Endothelial cell (in vitro differentiated cells): ENCODE results near the gene STARD7. TPM values are rescaled to one million over a fixed set of nuclear protein-coding genes. Genes with fewer than 3 reads are reported as not detected.

ENCODE experiments used
- DNase-seq: peaks from one replicate; pipeline ENCODE4 v3.0.0; 2021; ENCODE audit warnings: low spot score
- H3K27ac Mint-ChIP-seq: one replicate; pipeline ENCODE4 v1.8.0; 2021; ENCODE audit warnings: mixed read lengths, inconsistent platforms; ENCODE audit not compliant: unreplicated experiment
- H3K27me3 Mint-ChIP-seq: one replicate; pipeline ENCODE4 v1.8.0; 2021; ENCODE audit warnings: mild to moderate bottlenecking, moderate library complexity, mixed read lengths, inconsistent platforms; ENCODE audit not compliant: unreplicated experiment
- H3K36me3 Mint-ChIP-seq: one replicate; pipeline ENCODE4 v1.8.0; 2021; ENCODE audit warnings: mild to moderate bottlenecking, low read depth, mixed read lengths, inconsistent platforms; ENCODE audit not compliant: unreplicated experiment
- H3K4me1 Mint-ChIP-seq: one replicate; pipeline ENCODE4 v1.8.0; 2021; ENCODE audit warnings: mild to moderate bottlenecking, mixed read lengths, inconsistent platforms; ENCODE audit not compliant: unreplicated experiment
- H3K4me3 Mint-ChIP-seq: one replicate; pipeline ENCODE4 v1.8.0; 2021; ENCODE audit warnings: mild to moderate bottlenecking, mixed read lengths, inconsistent platforms; ENCODE audit not compliant: unreplicated experiment
- H3K9me3 Mint-ChIP-seq: one replicate; pipeline ENCODE4 v1.8.0; 2021; ENCODE audit warnings: mixed read lengths, inconsistent platforms; ENCODE audit not compliant: unreplicated experiment
- total RNA-seq: library from RNA; stranded (reverse); fragmentation: NEBNext Ultra II Directional; extraction: Animal tissue kit (Norgen Biotek cat#: 25700); gene quantifications from one replicate; pipeline ENCODE4 v1.2.1, GENCODE V29; 2021; ENCODE audit not compliant: unreplicated experiment
- TF ChIP-seq, protein P1 (sequence below): fragments of 200-600 bp; sonication (generic); IDR thresholded peaks from one replicate; pipeline ENCODE4 v1.5.0; 2021; ENCODE audit warnings: antibody characterized with exemption; ENCODE audit not compliant: unreplicated experiment

The STARD7 gene
- total RNA-seq, 1 donor from 2014 or later, result 83.4 TPM

DNA sequence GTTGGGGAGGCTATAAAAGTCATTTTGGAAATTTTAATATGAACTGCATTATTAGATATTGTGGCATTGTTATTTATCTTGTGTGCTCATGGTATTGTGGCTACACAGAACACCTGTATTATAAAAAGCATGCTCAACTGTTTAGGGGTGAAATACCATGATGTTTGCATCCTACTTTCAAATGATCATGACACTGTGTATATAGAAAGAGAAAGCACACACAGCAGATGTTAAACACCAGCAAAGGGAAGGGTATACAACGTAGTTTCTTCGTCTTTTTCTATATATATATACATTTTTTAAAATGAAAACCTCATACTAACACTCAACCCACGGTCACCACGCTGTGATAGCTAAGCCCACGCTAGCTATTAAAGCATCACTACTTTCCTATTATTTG is 27.1 kb downstream of the STARD7 start:
- H3K4me3 Mint-ChIP-seq, result no peak overlapping the region
- H3K4me1 Mint-ChIP-seq, result no peaks in the 10 kb centered on the region
- H3K9me3 Mint-ChIP-seq, result no peaks in the 10 kb centered on the region
- H3K27ac Mint-ChIP-seq, result no peak overlapping the region
- no peaks in the 10 kb centered on the region for H3K27me3 Mint-ChIP-seq
- H3K36me3 Mint-ChIP-seq, result peaks cover 13% of the 10 kb centered on the region
- DNase-seq, result no peak
- TF ChIP-seq, protein P1, sequence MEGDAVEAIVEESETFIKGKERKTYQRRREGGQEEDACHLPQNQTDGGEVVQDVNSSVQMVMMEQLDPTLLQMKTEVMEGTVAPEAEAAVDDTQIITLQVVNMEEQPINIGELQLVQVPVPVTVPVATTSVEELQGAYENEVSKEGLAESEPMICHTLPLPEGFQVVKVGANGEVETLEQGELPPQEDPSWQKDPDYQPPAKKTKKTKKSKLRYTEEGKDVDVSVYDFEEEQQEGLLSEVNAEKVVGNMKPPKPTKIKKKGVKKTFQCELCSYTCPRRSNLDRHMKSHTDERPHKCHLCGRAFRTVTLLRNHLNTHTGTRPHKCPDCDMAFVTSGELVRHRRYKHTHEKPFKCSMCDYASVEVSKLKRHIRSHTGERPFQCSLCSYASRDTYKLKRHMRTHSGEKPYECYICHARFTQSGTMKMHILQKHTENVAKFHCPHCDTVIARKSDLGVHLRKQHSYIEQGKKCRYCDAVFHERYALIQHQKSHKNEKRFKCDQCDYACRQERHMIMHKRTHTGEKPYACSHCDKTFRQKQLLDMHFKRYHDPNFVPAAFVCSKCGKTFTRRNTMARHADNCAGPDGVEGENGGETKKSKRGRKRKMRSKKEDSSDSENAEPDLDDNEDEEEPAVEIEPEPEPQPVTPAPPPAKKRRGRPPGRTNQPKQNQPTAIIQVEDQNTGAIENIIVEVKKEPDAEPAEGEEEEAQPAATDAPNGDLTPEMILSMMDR, result no peak

DNA sequence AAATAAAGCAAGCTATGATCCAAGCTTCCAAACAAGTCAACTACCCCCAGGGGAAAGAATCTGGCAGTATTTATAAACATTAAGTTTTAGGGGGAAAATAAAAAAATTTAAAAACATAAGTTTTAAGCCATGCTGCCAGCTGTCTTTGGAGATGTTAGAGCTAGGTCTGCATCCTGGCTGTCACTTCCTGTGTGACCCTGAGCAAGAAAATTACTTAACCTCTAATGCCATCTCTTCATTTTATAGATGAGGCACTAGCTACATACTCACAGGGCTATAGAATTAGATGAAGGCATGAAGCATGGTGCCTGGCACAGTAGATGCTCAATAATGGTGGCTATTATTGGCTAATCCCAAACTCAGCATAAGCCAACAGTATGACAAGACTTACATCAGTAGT is 28.1 kb downstream of the STARD7 start:
- no peaks in the 10 kb centered on the region for H3K4me1 Mint-ChIP-seq
- DNase-seq, result no peak
- H3K9me3 Mint-ChIP-seq, result no peaks in the 10 kb centered on the region
- no peak overlapping the region for H3K27ac Mint-ChIP-seq
- H3K27me3 Mint-ChIP-seq, result no peaks in the 10 kb centered on the region
- H3K36me3 Mint-ChIP-seq, result peaks cover 13% of the 10 kb centered on the region
- no peak overlapping the region for H3K4me3 Mint-ChIP-seq
- TF ChIP-seq, protein P1, result no peak

DNA sequence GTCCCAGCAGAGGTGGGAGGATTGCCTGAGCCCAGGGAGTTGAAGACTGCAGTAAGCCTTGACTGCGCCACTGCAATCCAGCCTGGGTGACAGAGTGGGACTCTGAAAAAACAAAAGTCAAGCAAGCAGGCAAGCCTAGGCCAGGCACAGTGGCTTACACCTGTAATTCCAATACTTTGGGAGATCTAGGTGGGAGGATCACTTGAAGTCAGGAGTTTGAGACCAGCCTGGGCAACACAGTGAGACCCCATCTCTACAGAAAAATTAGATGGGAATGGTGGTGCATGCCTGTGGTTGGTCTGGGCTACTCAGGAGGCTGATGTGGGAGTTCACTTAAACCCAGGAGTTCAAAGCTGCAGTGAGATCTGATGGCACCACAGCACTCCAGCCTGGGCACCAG is 28.6 kb downstream of the STARD7 start:
- Mint-ChIP-seq H3K4me3 (no peak overlapping the region), H3K36me3 (peaks cover 8% of the 10 kb centered on the region), H3K4me1 (no peaks in the 10 kb centered on the region), H3K27ac (no peak overlapping the region), H3K27me3 (no peaks in the 10 kb centered on the region), H3K9me3 (no peaks in the 10 kb centered on the region)
- no peak for DNase-seq
- TF ChIP-seq, protein P1, result no peak

DNA sequence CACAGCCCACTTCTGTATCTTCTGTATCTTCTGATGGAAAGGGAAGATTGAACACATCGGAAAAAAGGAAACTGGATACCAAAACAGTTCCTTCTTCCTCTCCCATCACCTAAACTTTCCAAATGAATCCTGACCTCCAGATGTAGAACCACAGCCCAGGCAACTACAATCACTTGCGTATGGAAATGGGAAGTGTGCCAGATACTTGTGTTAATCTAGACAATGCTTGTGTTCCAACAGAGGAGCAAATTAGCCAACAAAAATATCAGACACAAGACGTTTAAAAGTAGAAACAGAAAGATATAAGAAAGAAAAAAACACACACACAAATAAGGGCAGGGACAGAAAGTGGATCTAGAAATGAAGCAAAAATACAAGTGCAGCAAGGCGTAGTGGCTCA is 32.0 kb downstream of the STARD7 start:
- Mint-ChIP-seq H3K4me1 (no peaks in the 10 kb centered on the region), H3K9me3 (no peaks in the 10 kb centered on the region), H3K27ac (no peak overlapping the region), H3K27me3 (peaks cover 4% of the 10 kb centered on the region), H3K36me3 (no peaks in the 10 kb centered on the region), H3K4me3 (no peak overlapping the region)
- DNase-seq, result no peak
- TF ChIP-seq, protein P1, result no peak

DNA sequence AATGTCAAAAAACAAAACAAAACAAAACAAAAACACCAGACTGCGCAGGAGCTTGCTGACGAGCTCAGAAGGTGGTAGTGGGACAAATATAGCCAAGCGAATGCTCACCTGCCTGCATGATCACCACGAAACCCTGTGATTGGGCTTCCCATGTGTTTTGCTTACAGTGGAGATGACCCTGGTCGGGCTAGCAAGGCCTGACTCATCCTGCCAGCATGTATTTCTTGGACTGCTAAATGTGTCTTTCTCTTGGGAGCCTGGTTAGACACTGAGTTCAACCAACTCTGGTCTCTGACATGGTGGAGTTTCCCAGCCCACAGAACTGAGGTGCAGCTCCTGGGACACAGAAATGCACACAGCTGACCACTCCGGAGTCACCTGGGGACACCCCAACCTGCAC is 32.7 kb downstream of the STARD7 start:
- no peaks in the 10 kb centered on the region for H3K36me3 Mint-ChIP-seq
- H3K4me3 Mint-ChIP-seq, result no peak overlapping the region
- no peaks in the 10 kb centered on the region for H3K9me3 Mint-ChIP-seq
- TF ChIP-seq, protein P1, result no peak
- peaks cover 4% of the 10 kb centered on the region for H3K27me3 Mint-ChIP-seq
- H3K4me1 Mint-ChIP-seq, result no peaks in the 10 kb centered on the region
- DNase-seq, result no peak
- H3K27ac Mint-ChIP-seq, result no peak overlapping the region
